ENCODE data around the gene CTSZ. TPM values are rescaled to one million over a fixed set of nuclear protein-coding genes. Genes with fewer than 3 reads are reported as not detected.
"Not testable (repeated sequence)": the region's sequence is repeated elsewhere in the genome, so short reads cannot be mapped to it uniquely, and the experiment has no call there.

Gene CTSZ
- total RNA-seq, 1 experiment from 2014 or later, result 154 TPM

DNA sequence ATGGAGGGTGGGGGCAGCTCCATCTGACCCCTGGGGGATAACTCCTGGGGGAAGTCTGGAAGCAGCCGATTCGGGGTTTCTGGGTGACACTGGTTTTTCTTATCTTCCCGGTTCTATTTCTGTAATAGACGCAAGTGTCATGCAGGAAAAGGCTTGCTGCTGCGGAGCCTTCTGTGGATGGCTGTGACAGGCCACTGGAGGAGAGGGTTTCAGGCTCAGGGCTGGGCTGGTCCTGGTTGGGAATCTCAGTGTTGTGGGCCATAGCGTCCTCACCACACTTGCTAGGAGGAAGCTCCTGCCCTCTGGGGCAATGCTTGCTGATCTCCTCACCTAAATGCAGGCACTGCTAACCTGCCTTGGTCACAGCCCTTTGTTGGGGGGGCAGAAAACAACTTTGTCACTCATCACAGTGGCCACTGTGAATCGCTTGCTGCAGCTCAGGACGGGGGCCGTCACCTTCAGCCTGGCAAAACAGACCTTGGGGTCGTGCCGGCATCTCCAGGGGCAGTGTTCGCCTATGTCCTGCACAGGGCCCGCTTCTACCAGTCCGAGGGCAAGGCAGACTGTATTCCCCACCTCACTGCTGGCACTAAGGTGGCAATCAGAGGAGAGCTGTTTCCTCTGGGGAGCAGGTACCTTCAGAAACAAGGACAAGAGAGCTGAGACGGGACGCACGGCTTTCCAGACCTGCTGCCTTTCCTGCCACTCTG lies 7.8 kb upstream of the CTSZ start:
- no peak for DNase-seq (ENCODE audit: low read depth)

DNA sequence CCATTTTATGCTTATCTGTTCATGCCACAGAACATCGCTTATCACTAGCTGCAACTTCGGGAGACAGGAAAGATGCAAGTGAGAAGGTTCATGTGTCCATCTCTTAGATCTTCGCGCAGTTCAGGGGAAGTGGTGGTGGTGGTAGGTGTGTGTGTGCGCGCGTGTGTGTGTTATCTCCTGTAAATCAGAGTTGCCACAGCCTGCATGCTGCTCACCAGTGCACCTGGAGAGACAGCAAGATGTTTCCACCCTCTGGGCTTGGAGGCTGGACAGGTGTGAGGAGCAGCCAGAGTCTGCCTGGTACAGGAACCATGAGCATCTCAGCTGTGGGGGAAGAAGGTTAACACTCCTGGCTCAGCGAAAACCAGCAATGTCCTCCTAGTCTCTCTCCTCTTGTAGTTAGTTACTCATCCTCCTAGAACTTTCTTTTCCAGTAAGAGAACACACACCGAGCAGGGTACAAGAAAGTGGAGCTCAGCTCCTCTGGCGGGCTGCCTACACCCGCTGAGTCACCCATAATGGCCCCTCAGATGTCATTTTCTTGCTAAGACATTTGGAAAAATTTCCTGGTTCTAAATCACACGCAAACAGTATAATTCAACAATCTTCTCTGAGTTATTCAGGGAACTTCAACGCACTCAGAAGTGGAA lies 7.0 kb upstream of the CTSZ start:
- DNase-seq (ENCODE audit: low read depth), result no peak

DNA sequence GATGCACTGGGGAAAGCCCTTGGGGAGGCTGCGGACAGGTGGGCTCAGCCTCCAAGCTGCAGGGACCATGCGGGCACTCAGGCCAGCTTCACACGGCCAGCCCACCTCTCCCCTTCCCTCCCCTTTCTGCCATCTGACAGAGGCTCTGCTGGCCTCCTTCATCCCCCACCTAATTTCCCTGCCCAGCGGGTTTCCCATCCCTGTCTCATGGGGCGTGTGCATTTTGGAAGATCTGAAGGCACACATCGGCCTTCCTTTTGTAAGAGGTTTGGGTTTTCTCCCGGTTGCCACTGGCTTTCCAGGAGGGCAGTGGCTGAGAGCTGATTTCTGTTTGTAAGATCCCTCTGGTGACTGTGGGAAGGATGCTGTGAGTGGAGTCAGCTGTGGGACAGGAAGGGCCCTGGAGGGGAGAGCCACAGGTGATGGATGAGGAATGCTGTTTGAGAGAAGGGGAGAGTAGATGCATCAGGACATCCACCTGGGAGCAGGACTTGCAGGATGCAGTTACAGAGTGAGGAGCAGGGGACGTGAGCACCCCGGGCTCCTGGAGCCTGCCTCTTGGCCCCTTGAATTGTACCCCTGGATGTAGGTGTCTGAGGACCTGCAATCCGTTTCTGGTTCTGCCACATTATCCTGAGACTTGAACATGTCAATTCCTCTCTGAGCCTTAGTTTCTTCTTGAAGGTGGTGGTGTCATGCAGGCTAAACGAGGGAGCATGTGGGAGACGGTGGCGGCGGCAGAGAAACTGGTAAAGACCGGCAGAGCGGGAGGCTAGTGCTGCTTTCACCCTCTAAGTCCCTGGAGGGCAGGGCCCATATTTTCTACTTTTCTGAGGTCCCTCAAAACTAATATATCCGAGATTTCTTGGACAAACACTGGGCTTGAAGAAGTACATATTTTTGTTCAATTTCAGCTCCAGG lies 6.2 kb upstream of the CTSZ start:
- no peak for DNase-seq (ENCODE audit: low read depth)

DNA sequence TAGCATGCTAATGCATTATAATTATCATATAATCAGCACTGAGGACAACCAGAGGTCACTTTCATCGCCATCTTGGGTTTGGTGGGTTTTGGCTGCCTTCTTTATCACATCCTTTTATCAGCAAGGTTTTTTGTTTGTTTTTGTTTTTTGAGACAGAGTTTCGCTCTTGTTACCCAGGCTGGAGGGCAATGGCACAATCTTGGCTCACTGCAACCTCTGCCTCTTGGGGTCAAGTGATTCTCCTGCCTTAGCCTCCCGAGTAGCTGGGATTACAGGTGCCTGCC lies 4.8 kb upstream of the CTSZ start:
- DNase-seq (ENCODE audit: low read depth), result not testable (repeated sequence)

DNA sequence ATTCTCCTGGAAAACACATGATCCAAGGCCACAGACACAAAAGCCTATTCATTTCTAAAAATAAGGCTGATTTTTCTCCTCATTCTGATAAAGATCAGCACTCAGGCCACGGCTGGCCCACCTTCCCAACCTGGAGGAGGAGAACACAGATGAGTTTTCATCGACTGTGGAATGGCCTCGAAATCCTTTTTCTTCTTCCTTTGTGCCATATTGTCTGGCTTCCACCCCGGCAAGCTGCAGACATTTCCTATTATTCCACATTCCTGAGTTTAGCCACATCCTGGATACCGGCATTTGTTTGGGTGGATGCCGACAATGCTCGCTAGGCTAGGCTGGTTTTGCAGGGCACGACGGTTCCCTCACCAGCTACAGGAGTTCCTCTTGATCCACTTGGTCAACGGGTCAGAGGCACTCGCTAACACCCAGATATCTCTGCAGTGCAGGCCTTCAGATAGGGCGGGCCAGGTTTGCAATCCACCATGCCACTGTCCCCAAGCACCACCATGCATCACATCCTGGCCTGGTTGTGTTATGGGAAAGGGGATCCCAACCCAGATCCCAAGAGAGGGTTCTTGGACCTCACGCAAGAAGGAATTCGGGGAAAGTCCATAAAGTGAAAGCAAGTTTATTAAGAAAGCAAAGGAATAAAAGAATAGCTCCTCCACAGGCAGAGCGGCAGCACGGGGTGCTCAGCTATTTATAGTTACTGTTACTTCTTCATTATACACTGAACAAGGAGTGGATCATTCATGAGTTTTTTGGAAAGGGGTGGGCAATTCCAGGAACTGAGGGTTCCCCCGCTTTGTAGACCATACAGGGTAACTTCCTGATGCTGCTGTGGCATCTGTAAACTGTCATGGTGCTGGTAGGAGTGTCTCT lies 4.2 kb upstream of the CTSZ start:
- DNase-seq (ENCODE audit: low read depth), result peak; percentile 90

DNA sequence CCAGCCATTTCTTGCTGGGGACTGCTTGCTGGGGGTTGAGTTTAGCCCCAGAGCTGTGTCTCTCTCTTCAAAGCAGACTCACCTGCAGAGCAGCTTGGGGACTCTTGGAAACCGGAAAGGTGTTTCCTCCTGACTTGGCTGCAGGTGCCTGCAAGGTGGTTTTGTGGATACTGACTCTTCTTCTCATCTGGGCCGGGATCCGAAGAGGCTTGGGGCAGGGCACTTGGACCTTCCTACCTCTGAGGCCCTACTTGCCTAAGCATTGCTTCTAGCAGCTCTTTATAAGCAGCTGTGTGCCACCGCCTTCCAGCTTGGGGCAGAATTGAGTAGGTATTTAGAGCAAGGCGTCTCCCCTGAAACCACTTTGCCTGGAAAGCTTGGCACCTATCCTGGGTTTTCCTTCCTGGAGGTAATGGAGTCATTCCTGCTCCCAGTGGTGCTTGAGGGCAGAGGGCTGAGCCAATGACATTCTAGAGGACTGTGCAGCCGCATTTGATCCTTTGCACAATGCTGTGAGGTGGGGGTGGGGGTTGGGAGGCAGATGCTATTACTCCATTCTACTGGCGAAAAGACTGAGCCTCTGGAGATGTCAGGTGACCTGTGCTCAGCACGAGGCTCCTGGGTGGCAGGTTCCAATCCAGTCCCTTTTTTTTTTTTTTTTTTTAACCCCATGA lies 3.4 kb upstream of the CTSZ start:
- DNase-seq (ENCODE audit: low read depth), result no peak

DNA sequence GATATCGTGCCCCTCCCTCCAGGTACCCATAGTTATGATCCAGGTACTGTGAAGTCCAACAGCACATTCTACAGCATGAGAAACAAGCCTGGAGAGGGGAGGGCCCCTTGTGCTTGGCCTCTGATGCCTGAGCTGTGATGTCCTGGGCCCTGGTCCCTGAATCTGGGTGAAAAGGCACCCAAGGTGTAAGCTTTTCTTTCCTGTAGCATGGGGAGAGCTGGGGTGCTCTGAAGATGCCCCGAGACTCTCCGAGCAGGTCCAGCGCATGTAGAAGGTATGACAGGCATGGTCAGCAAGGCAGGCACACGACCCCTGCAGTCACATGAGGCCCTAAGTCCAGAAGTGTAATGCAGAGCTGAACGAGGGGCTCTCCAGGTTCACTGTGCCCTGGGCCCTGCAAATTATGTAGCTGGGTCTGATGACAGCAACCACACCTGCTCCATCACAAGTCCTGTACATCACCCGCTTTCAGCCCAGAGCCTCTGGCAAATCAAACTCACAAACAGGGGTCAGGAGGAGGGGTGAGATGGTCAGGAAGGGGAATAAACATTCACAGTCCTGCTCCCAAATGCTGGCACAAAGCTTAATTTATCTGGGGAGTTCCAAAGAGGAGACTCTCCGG lies 1.8 kb upstream of the CTSZ start:
- no peak for DNase-seq (ENCODE audit: low read depth)

DNA sequence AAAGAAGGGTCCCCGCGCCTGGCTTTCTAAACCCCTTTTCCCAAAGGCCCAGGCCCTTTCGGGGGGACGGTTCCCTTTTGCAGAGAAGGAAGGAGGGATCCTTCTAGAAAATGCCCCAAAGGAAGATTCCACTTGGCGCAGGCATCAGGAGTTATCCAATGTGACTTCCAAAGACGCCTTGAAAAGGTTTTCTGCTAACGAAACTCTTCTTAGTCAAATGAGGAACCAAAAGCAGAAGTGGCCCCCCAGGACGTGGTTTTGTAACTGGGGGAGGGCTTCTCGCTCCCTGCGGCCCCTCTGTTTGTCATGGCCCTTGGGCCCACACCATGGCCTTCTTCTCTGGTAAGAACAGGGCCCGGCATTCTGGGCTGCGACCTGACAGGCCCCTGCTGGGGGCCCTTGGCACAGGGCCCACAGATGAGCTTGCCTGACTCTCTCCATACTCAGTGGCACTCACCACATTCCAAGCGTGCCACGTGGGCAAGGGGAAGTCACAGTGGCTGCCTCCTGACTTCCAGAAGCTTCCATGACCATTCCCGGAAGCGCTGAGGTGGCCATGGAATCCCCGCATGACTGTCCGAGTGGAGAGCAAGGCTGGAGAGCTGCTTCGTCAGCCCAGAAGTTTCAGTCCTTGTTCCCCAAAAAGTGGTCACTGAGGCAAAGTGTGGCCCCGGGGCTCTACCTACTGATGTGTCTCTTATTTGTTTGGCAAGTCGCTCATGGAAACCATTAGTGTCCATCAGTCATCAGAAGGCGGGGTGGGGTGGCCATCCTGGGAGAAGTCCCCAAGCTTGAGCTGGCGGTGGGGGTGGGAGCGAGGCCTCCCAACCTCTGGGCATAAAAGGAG lies 834 bp upstream of the CTSZ start:
- DNase-seq (ENCODE audit: low read depth), result no peak

DNA sequence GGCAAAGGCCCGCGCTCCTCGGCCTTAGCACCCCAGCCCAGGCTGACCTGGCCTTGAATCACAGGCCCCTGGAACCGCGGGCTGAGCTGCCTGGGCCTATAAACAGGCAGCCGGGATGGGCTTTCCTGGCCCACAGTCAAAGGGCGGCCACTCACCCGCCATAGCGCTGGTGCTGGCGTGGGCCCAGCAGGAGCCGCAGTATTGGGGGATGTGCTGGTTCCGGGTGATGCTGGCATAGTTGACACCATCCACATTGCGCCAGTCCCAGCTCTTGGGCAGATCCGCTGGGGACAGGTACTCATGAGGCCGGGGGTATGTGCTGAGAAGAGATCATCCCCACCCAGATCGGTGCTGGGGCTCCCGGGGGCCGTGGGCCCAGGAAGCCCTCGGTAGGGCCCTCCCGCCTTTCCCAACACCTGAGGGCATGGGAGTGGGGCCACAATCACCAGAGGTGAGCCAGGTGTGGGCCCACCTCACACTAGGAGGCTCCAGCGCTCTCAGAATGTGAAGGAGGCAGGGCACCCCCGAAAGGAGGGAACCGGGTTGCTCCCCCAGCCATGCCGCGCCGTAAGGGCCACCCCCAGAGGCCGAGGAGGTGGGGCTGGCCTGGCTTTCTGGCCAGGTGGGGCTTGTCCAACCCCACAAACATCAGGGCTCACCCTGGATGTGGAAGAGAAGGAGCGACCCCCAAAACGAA lies 739 bp downstream of the CTSZ start:
- peak; percentile 42 for DNase-seq (ENCODE audit: low read depth)

DNA sequence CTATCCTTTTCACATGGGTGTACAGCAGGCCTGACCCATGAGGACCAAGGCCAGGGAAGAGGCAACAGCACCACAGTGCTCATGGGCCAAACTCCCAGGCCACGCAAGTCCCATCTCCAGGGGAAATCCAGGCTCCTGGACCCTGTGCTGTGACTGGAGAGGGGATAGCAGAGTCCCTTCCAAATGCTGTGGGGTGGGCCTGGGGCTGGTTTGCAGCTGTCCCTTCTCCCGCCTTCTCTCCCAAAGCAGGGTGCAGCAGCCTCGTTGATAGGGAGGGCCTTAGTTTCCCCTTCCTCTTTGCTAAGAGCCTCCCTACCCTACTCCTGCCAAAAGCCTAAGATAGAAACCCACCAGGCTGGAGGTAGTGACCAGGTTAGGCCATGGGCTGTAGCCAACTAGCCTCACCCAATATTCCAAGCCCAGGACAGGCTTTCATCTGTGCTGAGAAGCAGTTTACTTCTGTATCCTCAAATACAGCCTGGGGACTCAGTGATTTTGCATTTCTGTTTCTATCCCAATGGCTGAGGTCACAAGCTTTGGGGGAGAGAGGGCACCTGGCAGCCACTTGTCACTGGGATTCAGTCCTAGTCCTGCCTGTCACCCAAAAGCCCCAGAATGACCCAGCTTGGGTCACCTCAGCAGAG lies 1.4 kb downstream of the CTSZ start:
- no peak for DNase-seq (ENCODE audit: low read depth)

DNA sequence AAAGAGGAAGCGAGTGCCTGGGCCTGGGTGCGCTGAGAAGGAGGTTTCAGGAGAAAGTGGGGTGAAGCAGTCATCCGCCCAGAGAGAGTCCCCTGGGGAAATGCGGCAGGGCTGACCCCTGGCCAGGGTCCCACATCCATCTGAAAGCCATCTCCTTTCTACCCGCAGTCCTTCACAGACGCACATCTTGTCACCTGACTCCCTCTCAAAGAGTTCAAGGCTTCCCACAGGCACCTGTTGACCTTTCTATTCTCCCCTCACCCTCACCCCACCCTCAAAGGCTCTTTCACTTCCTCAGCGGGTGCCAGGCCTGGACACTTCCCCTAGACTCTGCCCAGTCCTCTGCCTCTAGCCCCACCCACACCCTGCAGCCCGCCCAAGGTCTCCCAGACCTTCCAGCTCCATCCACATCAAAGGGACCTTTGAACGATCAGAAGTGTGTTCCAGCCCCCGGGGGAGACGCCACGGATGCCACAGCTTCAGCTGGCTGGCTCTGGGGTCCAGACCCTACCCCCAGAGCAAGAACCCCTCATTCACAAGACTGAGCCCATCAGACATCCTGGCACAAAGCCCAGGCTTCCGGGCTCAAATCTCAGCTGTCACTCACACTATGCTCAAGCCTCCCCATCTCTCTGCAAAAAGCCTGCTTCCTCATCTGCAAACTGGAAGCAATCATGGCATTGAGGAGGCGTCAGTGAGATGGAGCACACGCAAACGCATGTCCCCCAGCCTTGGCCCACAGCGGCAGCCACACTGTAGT lies 2.1 kb downstream of the CTSZ start:
- DNase-seq (ENCODE audit: low read depth), result no peak

DNA sequence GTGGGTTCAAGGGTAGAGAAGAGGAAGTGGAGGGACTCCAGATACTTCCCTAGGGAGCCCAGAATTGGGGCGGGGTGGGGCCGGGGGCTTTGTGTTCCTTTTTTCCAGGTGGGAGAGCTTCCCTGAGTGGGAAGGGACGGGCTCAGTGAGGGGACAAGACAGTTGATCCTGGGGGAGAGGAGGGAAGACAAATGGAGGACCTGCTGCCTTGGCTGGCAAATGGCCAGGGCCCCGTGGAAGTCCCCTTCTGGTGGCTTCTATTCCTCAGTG lies 2.6 kb downstream of the CTSZ start:
- no peak for DNase-seq (ENCODE audit: low read depth)

DNA sequence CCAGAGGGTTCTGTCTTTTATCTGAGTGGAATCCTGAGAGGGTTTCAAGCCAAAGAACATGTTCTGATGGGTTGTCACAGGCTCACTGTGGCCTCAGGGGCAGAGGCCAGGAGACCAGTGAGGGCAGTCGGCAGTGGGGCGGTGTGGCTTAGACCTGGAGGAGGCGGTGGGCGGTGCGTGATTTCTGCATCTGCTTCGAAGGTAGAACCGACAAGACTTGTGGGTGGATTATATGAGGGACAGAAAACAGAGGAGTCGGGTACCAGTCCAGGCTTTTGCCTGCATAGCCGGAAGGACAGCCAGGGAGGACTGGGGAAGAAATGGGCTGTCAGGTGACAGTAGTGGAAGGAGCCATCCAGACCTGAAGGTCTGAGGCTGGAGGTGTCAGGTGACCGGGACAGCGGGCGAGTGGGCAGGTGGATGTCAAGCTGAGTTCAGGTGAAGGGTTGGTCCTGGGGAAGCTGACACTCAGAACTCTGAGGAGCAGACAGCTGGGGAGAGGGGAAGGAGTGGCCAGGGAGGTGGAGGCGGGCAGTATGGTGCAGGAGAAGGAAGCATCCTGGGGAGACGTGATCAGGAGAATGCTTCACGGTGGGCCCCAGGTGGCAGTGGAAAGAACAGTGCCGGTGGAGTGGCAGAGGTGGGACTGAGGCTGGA lies 3.1 kb downstream of the CTSZ start:
- DNase-seq (ENCODE audit: low read depth), result no peak

DNA sequence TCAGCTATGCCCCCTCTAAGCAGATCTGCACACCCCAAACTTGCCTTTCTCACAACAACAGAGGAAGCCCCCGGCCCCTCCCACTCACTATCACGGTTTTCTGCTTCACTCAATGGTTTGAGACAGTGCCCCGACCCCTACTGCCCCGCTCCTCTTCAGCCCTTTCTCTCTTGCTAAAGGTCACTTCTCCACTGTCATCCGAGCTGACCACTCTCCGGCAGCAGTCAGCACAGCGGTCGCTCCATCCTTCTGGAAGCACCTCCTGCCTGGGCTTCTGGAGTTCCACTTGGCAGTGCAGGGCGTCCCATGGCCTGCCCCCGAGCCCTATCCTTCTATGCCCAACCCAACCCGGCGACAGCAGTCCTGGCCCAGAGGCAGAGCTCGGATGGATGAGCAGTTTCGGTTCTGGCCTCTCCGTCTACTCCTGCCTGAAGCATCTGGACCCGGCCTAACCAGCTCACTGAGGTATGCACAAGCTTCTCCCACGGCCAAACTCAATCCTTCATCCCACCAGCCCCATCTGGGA lies 4.1 kb downstream of the CTSZ start:
- DNase-seq (ENCODE audit: low read depth), result no peak

DNA sequence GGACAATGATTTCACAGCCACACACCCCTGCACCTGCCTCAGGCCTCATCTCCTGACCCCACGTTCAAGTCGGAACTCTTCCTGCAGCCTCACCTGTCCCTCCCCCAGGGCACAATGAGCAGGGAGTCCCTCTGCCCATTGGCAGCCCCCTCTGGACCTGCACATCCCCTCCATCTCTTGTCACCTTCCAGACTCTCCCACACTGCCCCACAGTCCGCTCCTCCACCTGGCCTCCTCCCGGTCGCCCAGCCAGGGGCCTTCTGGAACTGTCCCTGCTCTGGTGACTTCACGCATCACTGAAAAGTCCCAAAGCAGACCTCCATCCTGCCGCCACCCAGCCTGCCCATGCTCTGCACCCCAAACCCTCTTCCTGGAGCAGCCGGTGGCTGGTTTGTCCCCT lies 4.7 kb downstream of the CTSZ start:
- no peak for DNase-seq (ENCODE audit: low read depth)

DNA sequence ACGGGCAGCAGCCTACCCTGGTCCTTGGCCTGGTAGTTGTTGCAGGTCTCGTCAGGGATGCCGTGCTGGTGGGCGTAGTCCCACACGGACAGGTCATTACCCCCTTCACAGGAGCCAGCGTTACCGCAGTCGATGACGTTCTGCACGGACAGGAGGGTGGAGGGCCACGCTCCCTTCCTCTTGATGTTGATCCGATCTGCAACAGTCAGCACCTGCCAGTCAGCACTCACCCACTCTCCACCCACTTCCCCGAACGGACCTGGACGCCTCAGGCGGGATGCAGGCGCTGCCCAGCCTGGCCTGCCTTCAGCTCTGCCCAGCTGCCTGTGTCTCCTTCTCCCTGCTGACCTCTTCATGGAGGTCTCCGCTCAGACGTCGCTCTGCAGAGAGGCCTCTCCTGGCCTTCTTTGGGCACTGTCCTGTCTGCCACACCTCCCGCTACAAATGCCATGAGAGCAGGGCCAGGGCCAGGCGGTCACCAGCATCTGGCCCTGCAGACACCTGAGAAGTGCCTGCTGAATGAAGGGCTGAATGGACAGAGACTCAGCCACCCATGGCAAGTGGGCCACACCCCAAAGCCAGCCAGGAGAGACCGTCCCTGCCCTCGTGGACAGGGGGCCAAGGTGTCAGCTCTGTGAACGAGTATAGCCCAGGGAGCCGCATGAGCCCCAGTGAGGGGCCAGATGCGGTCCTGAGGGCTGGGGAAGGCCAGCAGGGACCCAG lies 5.4 kb downstream of the CTSZ start:
- no peak for DNase-seq (ENCODE audit: low read depth)

DNA sequence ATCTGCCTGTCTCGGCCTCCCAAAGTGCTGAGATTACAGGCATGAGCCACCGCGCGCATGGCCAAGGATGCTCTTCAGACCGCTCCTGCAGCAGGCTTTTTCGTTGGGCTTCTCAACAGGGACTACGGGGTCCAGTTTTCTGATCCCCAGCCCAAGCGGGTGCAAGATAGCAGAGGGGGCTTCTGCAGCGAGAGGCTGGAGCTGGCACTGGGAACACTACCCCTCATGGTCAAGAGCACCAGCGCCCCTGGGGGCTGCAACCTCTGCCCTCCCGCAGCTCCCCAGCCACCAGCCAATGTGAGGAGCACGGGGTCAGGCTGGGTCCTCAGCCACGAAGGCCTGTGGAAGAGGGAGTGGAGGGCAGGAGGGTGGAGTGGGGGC lies 6.0 kb downstream of the CTSZ start:
- DNase-seq (ENCODE audit: low read depth), result no peak

Data from LHCN-M2 (cell line).